Skeletal muscle satellite cell (primary cell): Measurements from ENCODE around the gene CNNM1.

Source experiments
- H3K27me3 ChIP-seq: 2 replicates; pipeline ENCODE4 v1.7.0; 2013; ENCODE audit warnings: low read length; ENCODE audit not compliant: control insufficient read depth, insufficient read depth
- H3K36me3 ChIP-seq: 2 replicates; pipeline ENCODE4 v1.7.0; 2013; ENCODE audit warnings: mild to moderate bottlenecking, control low read depth, low read length; ENCODE audit not compliant: insufficient read depth
- H3K4me1 ChIP-seq: 2 replicates; pipeline ENCODE4 v1.7.0; 2013; ENCODE audit warnings: low read length; ENCODE audit not compliant: control insufficient read depth, insufficient read depth
- H3K4me2 ChIP-seq: 2 replicates; pipeline ENCODE4 v1.7.0; 2013; ENCODE audit warnings: mild to moderate bottlenecking, low read length
- H3K4me3 ChIP-seq: 2 replicates; pipeline ENCODE4 v1.7.0; 2013; ENCODE audit warnings: low read length
- H3K9ac ChIP-seq: 2 replicates; pipeline ENCODE4 v1.7.0; 2013; ENCODE audit warnings: mild to moderate bottlenecking, low read depth, low read length, moderate library complexity
- H3K9me3 ChIP-seq: replicated peaks from 2 replicates; pipeline ENCODE4 v1.7.0; 2013; ENCODE audit warnings: mild to moderate bottlenecking, control low read depth, low read length

Gene CNNM1

DNA sequence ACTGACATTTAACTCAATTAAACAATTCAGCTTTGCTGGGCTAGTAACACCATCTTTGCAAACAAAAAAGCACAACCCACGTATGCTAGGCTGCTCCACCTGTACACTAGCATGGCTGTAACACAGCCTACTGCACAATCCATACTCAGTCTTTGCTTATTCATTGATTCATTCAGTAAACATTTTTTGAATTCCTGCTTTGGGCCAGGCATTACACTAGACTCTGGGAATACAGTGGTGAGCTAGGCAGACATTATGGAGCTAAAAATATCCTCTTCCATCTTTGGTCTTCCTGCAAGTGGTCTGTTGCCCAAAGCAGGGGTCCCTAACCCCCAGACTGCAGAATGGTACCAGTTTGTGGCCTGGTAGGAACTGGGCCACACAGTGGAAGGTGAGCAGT, 9.9 kb downstream of the CNNM1 start:
- peaks cover 30% of the 10 kb centered on the region for H3K27me3 ChIP-seq
- no peak overlapping the region for H3K9ac ChIP-seq
- H3K4me2 ChIP-seq = no peak overlapping the region
- no peaks in the 10 kb centered on the region for H3K36me3 ChIP-seq
- H3K4me3 ChIP-seq = no peak overlapping the region
- H3K9me3 ChIP-seq = no peaks in the 10 kb centered on the region
- H3K4me1 ChIP-seq = no peaks in the 10 kb centered on the region

DNA sequence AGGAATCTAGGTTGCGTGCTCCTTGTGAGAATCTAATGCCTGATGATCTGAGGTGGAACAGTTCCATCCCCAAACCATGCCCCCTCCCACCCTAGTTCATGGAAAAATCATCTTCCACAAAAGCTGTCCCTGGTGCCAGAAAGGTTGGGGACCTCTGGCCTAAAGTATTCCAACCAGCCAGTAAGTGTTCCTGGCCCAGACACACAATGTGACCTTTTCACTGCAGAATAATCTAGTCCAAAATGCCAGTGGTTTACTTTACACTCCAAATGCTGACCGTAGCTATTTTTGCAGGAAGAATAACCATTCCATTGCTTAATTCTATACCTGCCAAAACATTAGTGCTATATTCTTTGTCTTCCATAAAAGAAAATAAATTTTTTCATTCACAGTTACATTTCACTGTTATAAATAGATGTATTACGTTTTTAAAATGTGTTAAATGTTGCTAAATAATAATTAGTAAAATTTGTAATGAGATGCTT, 10.4 kb downstream of the CNNM1 start:
- Histone ChIP-seq H3K9ac (no peak overlapping the region), H3K4me3 (no peak overlapping the region), H3K27me3 (peaks cover 29% of the 10 kb centered on the region), H3K36me3 (no peaks in the 10 kb centered on the region), H3K4me2 (no peak overlapping the region), H3K9me3 (no peaks in the 10 kb centered on the region), H3K4me1 (no peaks in the 10 kb centered on the region)

DNA sequence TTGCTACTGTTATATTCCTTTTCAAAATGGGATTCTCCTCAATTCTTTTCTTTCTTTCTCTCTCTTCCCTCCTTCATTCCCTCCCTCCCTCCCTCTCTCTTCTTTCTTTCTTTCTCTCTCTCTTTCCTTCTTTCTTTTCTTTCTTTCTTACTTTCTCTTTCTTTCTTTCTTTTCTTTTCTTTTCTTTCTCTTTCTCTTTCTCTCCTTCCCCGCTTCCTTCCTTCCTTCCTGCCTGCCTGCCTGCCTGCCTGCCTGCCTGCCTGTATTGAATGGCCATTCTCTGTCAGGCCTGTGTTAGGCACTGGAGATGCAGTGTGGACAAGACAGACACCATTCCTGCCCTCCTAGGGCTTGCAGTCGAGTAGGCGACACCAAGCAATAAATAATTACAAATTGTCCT, 11.5 kb downstream of the CNNM1 start:
- H3K4me1 ChIP-seq = no peaks in the 10 kb centered on the region
- H3K36me3 ChIP-seq = no peaks in the 10 kb centered on the region
- H3K9ac ChIP-seq = no peak overlapping the region
- no peaks in the 10 kb centered on the region for H3K9me3 ChIP-seq
- no peak overlapping the region for H3K4me2 ChIP-seq
- peaks cover 23% of the 10 kb centered on the region for H3K27me3 ChIP-seq
- H3K4me3 ChIP-seq = no peak overlapping the region

DNA sequence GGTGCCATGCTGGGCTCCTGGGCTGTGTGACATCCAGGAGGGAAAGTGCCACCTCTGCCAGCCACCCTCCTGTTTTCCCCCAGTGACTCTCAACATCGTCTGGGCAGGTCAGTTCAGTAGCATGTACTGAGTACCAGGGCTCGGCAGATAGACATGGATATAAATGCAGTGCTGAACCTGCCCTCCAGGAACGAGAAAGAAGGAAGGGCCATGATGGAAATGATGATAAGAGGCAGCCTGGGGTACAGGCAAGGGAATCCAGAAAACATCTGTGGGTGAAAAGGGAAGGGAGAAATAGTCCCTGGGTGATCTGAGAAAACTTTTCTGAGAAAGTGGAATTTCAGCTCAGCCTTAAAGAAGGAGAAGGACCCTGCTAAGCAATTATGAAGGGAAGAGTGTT, 12.1 kb downstream of the CNNM1 start:
- no peak overlapping the region for H3K9ac ChIP-seq
- H3K4me2 ChIP-seq = no peak overlapping the region
- no peak overlapping the region for H3K4me3 ChIP-seq
- H3K27me3 ChIP-seq = peaks cover 17% of the 10 kb centered on the region
- no peaks in the 10 kb centered on the region for H3K36me3 ChIP-seq
- H3K4me1 ChIP-seq = no peaks in the 10 kb centered on the region
- H3K9me3 ChIP-seq = no peaks in the 10 kb centered on the region

DNA sequence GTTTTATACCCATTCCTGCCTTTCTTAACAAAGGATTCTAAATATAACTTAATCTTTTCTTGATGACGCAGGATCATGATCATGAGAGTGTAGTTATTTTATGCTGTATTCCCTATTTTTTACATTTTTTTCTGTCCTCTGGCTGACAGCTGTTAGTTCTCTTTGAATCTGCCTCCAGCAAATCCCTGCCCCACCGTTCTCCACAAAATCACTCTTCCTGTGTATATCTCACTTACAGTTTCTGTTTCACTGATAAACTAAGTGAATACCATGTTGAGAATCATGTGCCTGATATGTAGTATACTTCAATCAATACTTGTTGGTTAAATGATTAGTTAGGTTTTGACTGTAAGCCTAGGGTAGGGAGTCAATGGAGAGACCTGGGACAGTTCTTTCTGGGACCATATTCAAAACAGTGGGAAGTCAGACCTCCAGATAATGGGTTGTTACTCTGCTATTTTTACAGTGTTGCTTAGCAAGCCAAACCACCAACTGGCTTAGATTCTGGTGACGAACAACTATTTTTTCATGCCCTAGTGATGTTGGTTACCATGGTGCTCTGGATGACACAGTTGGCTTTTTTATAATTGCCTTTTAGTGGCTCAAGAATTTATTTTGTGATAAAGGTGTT, 12.8 kb downstream of the CNNM1 start:
- Histone ChIP-seq H3K4me2 (no peak overlapping the region), H3K9ac (no peak overlapping the region), H3K4me1 (no peaks in the 10 kb centered on the region), H3K9me3 (no peaks in the 10 kb centered on the region), H3K36me3 (no peaks in the 10 kb centered on the region), H3K4me3 (no peak overlapping the region), H3K27me3 (peaks cover 15% of the 10 kb centered on the region)

DNA sequence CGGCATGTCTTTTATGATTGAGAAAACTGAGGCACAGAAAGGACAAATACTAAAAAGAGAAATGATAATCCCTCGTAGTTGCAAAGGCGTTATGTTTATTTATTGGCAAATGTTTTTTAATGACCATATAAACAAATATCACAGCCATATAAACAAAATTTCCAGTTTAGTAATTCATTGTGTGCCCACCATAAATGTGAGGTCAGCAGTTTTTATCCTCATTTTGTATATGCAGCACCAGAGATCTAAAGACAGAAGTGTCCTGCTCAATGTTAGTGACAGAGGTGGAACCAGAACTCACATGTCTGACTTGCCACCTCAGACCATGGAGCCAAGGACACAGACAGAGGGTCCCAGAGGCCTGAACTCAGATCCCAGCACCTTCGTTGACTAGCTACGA, 14.1 kb downstream of the CNNM1 start:
- H3K27me3 ChIP-seq = peaks cover 15% of the 10 kb centered on the region
- no peak overlapping the region for H3K4me2 ChIP-seq
- no peak overlapping the region for H3K4me3 ChIP-seq
- no peaks in the 10 kb centered on the region for H3K9me3 ChIP-seq
- no peaks in the 10 kb centered on the region for H3K4me1 ChIP-seq
- H3K9ac ChIP-seq = no peak overlapping the region
- no peaks in the 10 kb centered on the region for H3K36me3 ChIP-seq

DNA sequence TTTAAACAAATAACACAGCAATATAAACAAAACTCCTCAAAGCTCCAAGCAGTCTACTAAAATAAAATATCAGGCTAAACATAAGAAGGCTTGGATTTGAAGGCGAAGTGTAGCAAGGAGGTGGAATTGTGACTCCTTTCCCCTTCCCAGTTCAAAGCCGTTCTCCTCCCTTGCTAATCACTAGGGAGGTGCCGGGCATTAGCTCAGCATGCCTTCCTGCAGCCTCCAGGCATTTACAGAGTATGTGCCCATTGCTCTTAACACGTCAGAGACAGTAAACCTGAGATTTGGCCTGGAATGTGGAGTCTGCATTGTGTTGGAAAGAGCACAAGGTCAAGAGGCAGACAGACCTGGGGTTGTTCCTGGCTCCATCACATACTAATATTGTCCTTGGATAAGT, 15.6 kb downstream of the CNNM1 start:
- peaks cover 15% of the 10 kb centered on the region for H3K27me3 ChIP-seq
- no peaks in the 10 kb centered on the region for H3K36me3 ChIP-seq
- H3K9me3 ChIP-seq = no peaks in the 10 kb centered on the region
- H3K4me1 ChIP-seq = no peaks in the 10 kb centered on the region
- no peak overlapping the region for H3K9ac ChIP-seq
- H3K4me3 ChIP-seq = no peak overlapping the region
- H3K4me2 ChIP-seq = no peak overlapping the region

DNA sequence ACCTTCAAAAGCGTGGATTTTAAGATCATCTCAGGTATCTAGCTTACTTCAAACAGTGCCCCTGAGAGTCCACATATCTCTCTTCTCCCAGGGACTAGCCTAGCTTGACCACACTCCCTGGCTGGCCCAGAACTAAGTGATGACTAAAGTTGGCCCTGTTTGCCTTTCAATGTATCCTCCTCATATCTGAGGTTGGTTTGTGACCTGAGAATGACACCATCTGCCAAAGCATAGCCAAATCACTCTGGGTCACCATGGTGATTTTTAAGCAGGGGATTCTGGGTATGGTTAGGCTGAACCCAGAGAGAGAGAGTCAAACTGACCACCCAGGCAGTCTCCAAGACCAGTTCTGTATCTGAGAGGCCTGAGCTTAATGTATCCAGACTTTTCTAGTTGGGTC, 16.2 kb downstream of the CNNM1 start:
- peaks cover 15% of the 10 kb centered on the region for H3K27me3 ChIP-seq
- H3K4me1 ChIP-seq = no peaks in the 10 kb centered on the region
- no peak overlapping the region for H3K9ac ChIP-seq
- H3K36me3 ChIP-seq = no peaks in the 10 kb centered on the region
- H3K4me3 ChIP-seq = no peak overlapping the region
- H3K9me3 ChIP-seq = no peaks in the 10 kb centered on the region
- no peak overlapping the region for H3K4me2 ChIP-seq

DNA sequence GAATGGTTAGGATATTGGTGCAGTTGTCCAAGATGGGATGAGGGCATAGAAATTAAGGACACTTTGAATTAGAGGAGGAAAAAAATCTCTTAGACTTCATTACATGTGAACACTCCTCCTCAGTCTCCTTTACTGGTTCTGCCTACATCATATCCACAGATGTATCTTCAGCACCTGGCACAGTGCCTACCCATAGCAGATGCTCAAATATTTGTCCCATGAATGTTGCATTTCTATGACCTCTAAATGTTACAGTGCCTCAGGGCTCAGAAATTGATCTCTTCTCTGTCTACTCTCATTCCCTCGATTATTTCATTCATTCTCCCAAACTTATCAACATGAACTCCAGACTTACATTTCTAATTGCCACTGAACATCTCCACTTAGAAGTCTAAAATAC, 17.1 kb downstream of the CNNM1 start:
- Histone ChIP-seq H3K36me3 (no peaks in the 10 kb centered on the region), H3K9ac (no peak overlapping the region), H3K27me3 (peaks cover 13% of the 10 kb centered on the region), H3K4me2 (no peak overlapping the region), H3K9me3 (no peaks in the 10 kb centered on the region), H3K4me1 (no peaks in the 10 kb centered on the region), H3K4me3 (no peak overlapping the region)

DNA sequence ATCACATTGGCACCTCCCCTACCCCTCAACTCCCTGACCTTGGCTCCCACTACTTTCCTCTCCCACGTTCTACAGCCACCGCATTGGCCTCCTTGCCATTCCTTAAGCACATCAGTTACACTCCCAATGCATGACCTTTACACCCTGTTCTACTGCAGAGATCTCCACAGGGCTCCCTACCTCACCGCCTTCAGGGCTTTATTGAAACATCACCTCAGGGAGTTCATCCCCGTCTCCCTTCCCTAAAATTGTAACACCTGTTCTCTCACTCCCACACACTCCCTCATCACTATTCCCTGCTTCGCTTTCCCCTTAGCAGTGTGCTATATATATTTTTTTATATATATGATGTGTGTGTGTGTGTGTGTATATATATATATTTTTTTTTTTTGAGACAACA, 18.5 kb downstream of the CNNM1 start:
- H3K4me3 ChIP-seq = no peak overlapping the region

DNA sequence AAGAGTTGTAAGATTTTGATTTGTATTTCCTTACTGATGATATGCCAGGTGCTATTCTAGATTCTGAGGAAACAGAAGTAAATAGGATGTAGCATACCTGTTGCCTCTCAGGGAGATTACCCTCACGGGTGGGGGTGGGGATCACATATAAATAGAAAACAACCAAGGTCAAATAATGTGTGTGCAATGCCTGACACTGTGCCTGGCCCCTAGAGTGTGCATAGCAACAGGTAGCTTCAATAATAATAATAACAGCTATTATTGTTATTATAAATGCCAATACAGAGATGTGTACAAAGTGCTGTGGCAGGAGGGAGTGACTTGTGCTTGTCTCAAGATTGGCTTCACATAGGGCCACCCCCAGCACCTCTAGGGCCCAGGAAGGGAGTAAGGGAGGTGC, 24.0 kb downstream of the CNNM1 start:
- Histone ChIP-seq H3K4me3 (no peak overlapping the region), H3K9me3 (no peaks in the 10 kb centered on the region), H3K27me3 (peaks cover 15% of the 10 kb centered on the region), H3K9ac (no peak overlapping the region), H3K36me3 (no peaks in the 10 kb centered on the region), H3K4me2 (no peak overlapping the region), H3K4me1 (no peaks in the 10 kb centered on the region)

More for the DNA sequence above, 18.5 kb downstream of the CNNM1 start:
- H3K9me3 ChIP-seq = no peaks in the 10 kb centered on the region
- H3K36me3 ChIP-seq = no peaks in the 10 kb centered on the region
- H3K4me2 ChIP-seq = no peak overlapping the region
- peaks cover under 1% of the 10 kb centered on the region for H3K27me3 ChIP-seq
- H3K4me1 ChIP-seq = no peaks in the 10 kb centered on the region
- H3K9ac ChIP-seq = no peak overlapping the region

DNA sequence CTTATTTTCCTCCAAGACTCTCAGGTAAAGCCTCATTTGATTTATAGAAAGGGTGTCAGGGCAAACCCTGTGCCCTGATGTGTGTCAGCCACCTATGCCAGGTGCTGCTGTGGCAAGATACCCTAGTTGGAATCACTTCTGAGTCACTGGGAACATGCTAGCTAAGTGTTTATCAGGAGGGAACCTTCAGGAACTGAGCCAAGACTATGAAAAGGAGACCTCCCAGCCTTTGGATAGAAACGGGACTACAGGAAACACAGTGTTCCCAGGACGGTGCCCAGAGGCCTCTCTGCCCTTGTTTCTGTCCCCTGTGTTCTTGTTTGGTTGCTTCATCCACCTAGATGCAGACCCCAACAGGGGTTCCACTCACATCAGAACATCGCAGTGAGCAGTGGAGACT, 28.5 kb downstream of the CNNM1 start:
- Histone ChIP-seq H3K36me3 (no peaks in the 10 kb centered on the region), H3K4me3 (no peak overlapping the region), H3K4me1 (no peaks in the 10 kb centered on the region), H3K9me3 (no peaks in the 10 kb centered on the region), H3K4me2 (no peak overlapping the region), H3K27me3 (peaks cover 21% of the 10 kb centered on the region), H3K9ac (no peak overlapping the region)
